Activated T-cell treated with anti-CD3 and anti-CD28 coated beads, Interleukin-2, amount 50 U/mL, for 72 hours (primary cell): ENCODE measurements around the gene VTI1A. TPM values are rescaled to one million over a fixed set of nuclear protein-coding genes. Genes with fewer than 3 reads are reported as not detected.
A peak's percentile ranks its signal among the peaks of the same experiment; 100 is the strongest.

Experiments
- ATAC-seq, 2 donors: fragments of 150-1000 bp; cut with Tn5 transposase; replicated peaks in 1 of 2; 2 replicates each; pipeline ENCODE4 v1.10.0; 2021; ENCODE audit warnings: moderate library complexity in 2 of 2, mild to moderate bottlenecking in 1 of 2
- DNase-seq, 2 donors: peaks; one replicate each; pipeline ENCODE4 v3.0.0; 2021 to 2022; ENCODE audit warnings: mixed read lengths in 1 of 2
- H3K27ac Mint-ChIP-seq: one replicate; pipeline ENCODE4 v1.8.0; 2022; ENCODE audit warnings: mild to moderate bottlenecking, moderate library complexity, mixed read lengths
- H3K27me3 Mint-ChIP-seq: one replicate; pipeline ENCODE4 v1.8.0; 2022; ENCODE audit warnings: low read depth, mixed read lengths
- H3K36me3 Mint-ChIP-seq, 2 donors: one replicate each; pipeline ENCODE4 v1.8.0; 2022; ENCODE audit warnings: mixed read lengths in 2 of 2, mild to moderate bottlenecking in 1 of 2; ENCODE audit not compliant: insufficient read depth in 2 of 2
- H3K4me1 Mint-ChIP-seq: one replicate; pipeline ENCODE4 v1.8.0; 2022; ENCODE audit warnings: low read depth, mixed read lengths
- H3K4me3 Mint-ChIP-seq, 2 donors: one replicate each; pipeline ENCODE4 v1.8.0; 2022; ENCODE audit warnings: mild to moderate bottlenecking in 2 of 2, mixed read lengths in 2 of 2, moderate library complexity in 2 of 2
- H3K9me3 Mint-ChIP-seq, 2 donors: one replicate each; pipeline ENCODE4 v1.8.0; 2022; ENCODE audit warnings: mixed read lengths in 2 of 2
- total RNA-seq, 2 donors: library from RNA; stranded (reverse); gene quantifications; one replicate each; pipeline ENCODE4 v1.2.3, GENCODE V29; 2022

Gene VTI1A
- total RNA-seq, 2 donors from 2014 or later = 65.5 to 71.8 TPM

- Mint-ChIP-seq H3K4me1 (no peaks in the 10 kb centered on the region), H3K27me3 (no peaks in the 10 kb centered on the region), H3K9me3 (no peaks in the 10 kb centered on the region), H3K27ac (no peak overlapping the region), H3K4me3 (no peak overlapping the region), H3K36me3 (no peaks in the 10 kb centered on the region)
- DNase-seq = no peak
- ATAC-seq = no peak
These were observed 304.6 kb downstream of the VTI1A start for GRCh38 chr10:112751651-112752050.

DNA sequence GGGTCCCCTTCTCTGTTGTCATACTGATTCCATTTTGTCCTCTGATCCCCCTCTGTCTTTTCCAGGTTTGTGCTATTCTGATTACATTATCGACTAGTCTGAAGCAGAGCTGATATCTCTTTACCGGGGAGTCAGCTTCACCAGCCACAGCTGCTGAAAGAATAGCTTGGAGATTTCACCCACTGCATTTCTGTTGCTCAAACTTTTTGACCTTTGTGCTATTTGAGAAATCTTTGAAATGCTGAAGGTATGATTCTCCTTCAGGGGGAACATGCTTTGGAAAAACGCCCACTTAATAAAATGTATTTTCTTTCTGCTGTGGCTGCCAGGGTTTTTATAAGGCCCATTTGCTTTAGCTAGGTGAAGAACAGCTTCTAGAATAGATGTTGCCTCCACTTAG, 305.3 kb downstream of the VTI1A start:
- H3K27ac Mint-ChIP-seq = no peak overlapping the region
- ATAC-seq (no peak), DNase-seq (no peak)
- H3K27me3 Mint-ChIP-seq = no peaks in the 10 kb centered on the region
- H3K4me1 Mint-ChIP-seq = no peaks in the 10 kb centered on the region
- no peaks in the 10 kb centered on the region for H3K36me3 Mint-ChIP-seq
- no peak overlapping the region for H3K4me3 Mint-ChIP-seq
- no peaks in the 10 kb centered on the region for H3K9me3 Mint-ChIP-seq

DNA sequence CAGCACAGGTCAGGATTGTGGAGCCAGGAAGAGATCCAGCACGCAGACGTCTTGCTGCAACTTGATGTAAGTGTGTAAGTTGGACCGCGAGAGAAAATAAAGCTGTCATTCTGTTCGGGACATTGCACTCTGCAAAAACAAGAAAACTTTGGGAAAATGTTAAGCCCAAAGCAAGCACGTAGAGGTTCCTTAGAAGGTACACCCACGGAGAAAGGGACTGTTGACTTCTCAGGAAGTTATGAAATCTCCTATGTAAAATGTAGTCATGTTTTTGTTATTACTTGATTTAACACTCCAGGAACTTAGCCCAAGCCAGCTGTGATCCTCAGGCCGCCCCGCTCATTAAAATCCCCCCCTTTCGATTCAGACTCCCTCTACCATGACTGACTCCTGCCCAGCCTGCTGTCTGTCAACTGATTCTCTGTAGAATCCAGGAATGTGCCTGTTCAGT, 307.0 kb downstream of the VTI1A start:
- no peak for ATAC-seq
- Mint-ChIP-seq H3K4me1 (no peaks in the 10 kb centered on the region), H3K4me3 (no peak overlapping the region), H3K36me3 (no peaks in the 10 kb centered on the region), H3K9me3 (no peaks in the 10 kb centered on the region), H3K27ac (no peak overlapping the region), H3K27me3 (no peaks in the 10 kb centered on the region)
- no peak for DNase-seq

DNA sequence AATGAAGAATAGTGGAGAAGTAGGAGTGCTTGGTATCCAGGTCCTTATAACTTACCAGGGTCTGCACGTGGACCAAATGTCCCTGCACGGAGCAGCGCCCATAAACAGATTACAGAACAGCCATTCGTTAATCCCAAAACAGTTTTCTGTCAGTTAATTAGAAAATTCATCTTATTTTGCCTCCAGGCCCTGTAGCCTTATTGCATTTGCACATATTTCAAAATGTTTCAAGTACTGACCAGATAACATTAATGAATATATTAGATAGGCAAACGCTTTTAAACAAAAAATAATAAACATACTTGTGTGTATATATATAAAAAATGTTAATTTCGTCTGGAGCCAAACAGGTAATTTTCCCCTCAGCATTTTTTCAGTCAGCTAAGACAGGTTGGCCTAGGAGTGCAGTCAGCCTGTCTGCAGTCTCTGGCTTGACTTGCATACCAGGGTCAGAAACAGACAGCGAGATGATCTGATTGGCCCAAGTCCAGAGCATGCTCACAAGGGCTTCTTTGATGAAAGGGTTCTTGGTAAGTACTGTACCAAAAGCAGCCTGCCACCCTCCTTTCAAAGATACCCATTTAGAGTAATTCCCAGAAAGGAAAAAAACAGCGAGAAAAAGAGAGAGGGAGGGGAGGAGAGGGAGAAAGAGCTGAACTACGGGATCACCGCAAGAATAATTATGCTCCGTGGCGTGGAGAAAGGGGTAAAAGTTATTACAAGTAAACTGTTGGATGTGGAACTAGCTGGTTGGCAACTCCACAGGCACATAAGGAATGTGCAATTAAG, 308.6 kb downstream of the VTI1A start:
- no peaks in the 10 kb centered on the region for H3K27me3 Mint-ChIP-seq
- no peak overlapping the region for H3K27ac Mint-ChIP-seq
- DNase-seq = no peak
- ATAC-seq = no peak
- H3K9me3 Mint-ChIP-seq = no peaks in the 10 kb centered on the region
- no peaks in the 10 kb centered on the region for H3K36me3 Mint-ChIP-seq
- no peak overlapping the region for H3K4me3 Mint-ChIP-seq
- H3K4me1 Mint-ChIP-seq = no peaks in the 10 kb centered on the region

GRCh38 chr10:112756235-112756527, 309.2 kb downstream of the VTI1A start:
- no peaks in the 10 kb centered on the region for H3K9me3 Mint-ChIP-seq
- H3K27ac Mint-ChIP-seq = no peak overlapping the region
- ATAC-seq = no peak
- H3K36me3 Mint-ChIP-seq = no peaks in the 10 kb centered on the region
- H3K4me1 Mint-ChIP-seq = no peaks in the 10 kb centered on the region
- no peak for DNase-seq
- no peak overlapping the region for H3K4me3 Mint-ChIP-seq
- no peaks in the 10 kb centered on the region for H3K27me3 Mint-ChIP-seq

- ATAC-seq (no peak), DNase-seq (no peak)
- Mint-ChIP-seq H3K4me3 (no peak overlapping the region), H3K36me3 (no peaks in the 10 kb centered on the region), H3K27ac (no peak overlapping the region), H3K9me3 (no peaks in the 10 kb centered on the region), H3K4me1 (no peaks in the 10 kb centered on the region), H3K27me3 (no peaks in the 10 kb centered on the region)
These were observed 311.9 kb downstream of the VTI1A start for GRCh38 chr10:112758961-112759360.

DNA sequence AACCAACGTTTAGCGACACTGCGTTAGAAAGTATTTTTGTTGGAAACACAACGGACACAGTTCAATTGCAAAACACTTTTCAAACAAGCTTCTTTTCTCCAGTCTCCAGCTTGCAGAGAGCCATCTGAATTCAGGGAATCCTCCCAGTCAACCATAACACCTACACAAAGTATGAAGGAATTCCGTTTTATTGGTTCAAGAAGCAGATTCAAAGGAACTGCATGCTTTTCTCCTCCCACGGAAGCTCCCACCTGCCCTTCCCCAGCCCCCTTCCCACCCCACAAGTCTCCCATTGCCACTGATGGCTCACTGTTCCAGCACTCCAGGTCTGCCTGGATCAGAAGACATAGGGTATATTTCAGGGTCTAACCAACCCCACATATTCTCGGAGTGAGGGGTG, 312.5 kb downstream of the VTI1A start:
- Mint-ChIP-seq H3K9me3 (no peaks in the 10 kb centered on the region), H3K4me3 (no peak overlapping the region), H3K4me1 (no peaks in the 10 kb centered on the region), H3K27ac (no peak overlapping the region), H3K27me3 (no peaks in the 10 kb centered on the region), H3K36me3 (no peaks in the 10 kb centered on the region)
- DNase-seq (no peak), ATAC-seq (no peak)

GRCh38 chr10:112761256-112761655, 314.2 kb downstream of the VTI1A start:
- Mint-ChIP-seq H3K4me1 (no peaks in the 10 kb centered on the region), H3K9me3 (no peaks in the 10 kb centered on the region), H3K36me3 (no peaks in the 10 kb centered on the region), H3K4me3 (no peak overlapping the region), H3K27ac (no peak overlapping the region), H3K27me3 (no peaks in the 10 kb centered on the region)
- DNase-seq (no peak), ATAC-seq (no peak)

GRCh38 chr10:112763916-112764520, 317.0 kb downstream of the VTI1A start:
- Mint-ChIP-seq H3K4me1 (no peaks in the 10 kb centered on the region), H3K4me3 (no peak overlapping the region), H3K9me3 (no peaks in the 10 kb centered on the region), H3K27me3 (no peaks in the 10 kb centered on the region), H3K36me3 (no peaks in the 10 kb centered on the region), H3K27ac (no peak overlapping the region)
- ATAC-seq (no peak), DNase-seq (no peak)

DNA sequence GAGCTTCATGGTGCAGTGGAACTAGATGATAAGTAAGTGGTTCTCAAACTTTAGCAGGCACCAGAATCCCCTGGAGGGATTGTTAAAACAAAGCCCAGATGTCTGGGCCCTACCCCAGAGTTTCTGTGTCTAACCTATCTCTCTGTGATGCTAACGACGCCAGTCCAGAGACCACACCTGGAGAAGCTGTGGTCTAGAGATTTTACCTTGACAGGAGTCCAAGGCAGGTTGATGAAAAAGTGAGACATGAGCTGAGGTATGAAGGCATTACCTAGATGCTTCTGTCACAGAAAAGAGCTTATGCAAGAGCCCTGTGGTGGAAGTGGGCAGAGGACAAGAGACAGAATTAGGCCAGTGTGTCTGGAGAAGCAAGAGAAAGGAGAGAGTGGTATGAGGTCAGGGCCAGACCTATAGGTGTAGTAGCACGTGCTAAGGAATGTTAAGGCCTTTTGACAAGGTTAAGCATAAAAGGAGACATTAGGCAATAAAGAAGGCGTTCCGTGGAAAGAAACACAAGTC, 318.8 kb downstream of the VTI1A start:
- H3K9me3 Mint-ChIP-seq = no peaks in the 10 kb centered on the region
- H3K4me1 Mint-ChIP-seq = no peaks in the 10 kb centered on the region
- ATAC-seq = no peak
- H3K27ac Mint-ChIP-seq = no peak overlapping the region
- DNase-seq = no peak
- no peaks in the 10 kb centered on the region for H3K36me3 Mint-ChIP-seq
- H3K27me3 Mint-ChIP-seq = no peaks in the 10 kb centered on the region
- no peak overlapping the region for H3K4me3 Mint-ChIP-seq

DNA sequence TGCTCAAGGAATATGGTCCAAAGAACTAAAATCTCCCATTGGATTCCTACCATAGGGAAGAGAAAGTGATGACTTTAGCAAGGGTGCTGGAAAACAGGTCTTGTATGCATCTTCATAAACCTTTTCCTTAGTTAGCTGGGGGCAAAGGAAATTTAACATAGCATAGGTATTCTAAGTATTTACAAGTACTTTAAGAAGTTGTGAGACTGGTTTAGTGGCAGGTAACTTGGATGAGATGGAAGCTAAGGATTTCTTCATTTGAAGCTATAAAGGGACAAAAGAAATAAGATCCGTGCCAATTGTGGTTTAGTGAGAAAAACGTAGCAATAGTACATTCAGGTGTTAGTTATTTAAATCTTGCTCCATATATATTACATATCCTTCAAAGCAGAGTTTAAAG, 319.6 kb downstream of the VTI1A start:
- Mint-ChIP-seq H3K27ac (peak overlapping the region; percentile 4), H3K4me3 (no peak overlapping the region), H3K27me3 (no peaks in the 10 kb centered on the region), H3K36me3 (peaks cover 0 to 2% of the 10 kb centered on the region in 2 donors), H3K4me1 (no peaks in the 10 kb centered on the region), H3K9me3 (no peaks in the 10 kb centered on the region)
- no peak for DNase-seq
- no peak for ATAC-seq

DNA sequence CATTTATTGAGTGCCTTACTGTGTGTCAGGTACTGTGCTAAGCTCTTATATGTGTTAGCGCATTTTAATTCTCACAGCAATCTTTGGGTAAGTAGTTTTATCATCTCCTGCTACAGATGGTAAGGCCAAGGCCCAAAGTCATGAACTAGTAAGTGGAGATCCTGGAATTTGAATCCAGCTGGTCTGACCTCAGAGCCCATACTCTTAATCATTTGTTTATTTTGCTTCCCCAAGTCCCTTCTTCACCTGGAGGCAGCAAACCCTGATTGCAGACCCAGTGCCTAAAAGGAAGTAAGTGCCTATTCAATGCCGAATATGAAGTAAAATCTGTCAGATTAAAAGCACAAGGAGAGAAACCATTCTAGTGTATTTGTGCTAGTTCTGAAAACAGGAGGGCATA, 320.1 kb downstream of the VTI1A start:
- H3K36me3 Mint-ChIP-seq = peaks cover 0 to 2% of the 10 kb centered on the region in 2 donors
- no peaks in the 10 kb centered on the region for H3K9me3 Mint-ChIP-seq
- H3K4me1 Mint-ChIP-seq = no peaks in the 10 kb centered on the region
- DNase-seq (no peak), ATAC-seq (no peak)
- H3K4me3 Mint-ChIP-seq = no peak overlapping the region
- H3K27ac Mint-ChIP-seq = no peak overlapping the region
- H3K27me3 Mint-ChIP-seq = no peaks in the 10 kb centered on the region

DNA sequence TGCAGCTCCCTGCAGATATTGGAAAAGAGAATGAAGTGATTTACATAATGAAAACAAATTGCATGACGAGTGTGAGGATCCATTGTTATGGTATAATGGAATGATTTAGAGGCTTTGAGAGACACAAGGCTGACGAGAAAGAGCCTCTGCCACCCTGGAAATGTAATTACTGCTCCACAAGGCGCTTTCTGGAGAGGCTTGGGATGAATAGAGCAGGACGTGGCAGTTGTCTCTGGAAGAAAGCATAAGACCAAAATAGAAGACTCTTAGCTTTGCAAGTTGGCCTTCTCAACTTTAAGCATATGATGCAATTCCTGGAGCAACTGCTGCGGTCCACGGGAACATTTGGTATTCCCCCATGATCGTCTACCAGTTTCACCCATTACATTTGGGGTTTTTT, 321.1 kb downstream of the VTI1A start:
- no peak for ATAC-seq
- Mint-ChIP-seq H3K36me3 (peaks cover 0 to 2% of the 10 kb centered on the region in 2 donors), H3K9me3 (no peaks in the 10 kb centered on the region), H3K27ac (no peak overlapping the region), H3K27me3 (no peaks in the 10 kb centered on the region), H3K4me1 (no peaks in the 10 kb centered on the region), H3K4me3 (no peak overlapping the region)
- no peak for DNase-seq

- Mint-ChIP-seq H3K27me3 (no peaks in the 10 kb centered on the region), H3K9me3 (no peaks in the 10 kb centered on the region), H3K27ac (no peak overlapping the region), H3K36me3 (peaks cover 0 to 2% of the 10 kb centered on the region in 2 donors), H3K4me1 (no peaks in the 10 kb centered on the region), H3K4me3 (no peak overlapping the region)
- ATAC-seq (no peak), DNase-seq (no peak)
These were observed 322.1 kb downstream of the VTI1A start for GRCh38 chr10:112769081-112769480.
